ENCODE data around the gene ABCB8.

Gene ABCB8

DNA sequence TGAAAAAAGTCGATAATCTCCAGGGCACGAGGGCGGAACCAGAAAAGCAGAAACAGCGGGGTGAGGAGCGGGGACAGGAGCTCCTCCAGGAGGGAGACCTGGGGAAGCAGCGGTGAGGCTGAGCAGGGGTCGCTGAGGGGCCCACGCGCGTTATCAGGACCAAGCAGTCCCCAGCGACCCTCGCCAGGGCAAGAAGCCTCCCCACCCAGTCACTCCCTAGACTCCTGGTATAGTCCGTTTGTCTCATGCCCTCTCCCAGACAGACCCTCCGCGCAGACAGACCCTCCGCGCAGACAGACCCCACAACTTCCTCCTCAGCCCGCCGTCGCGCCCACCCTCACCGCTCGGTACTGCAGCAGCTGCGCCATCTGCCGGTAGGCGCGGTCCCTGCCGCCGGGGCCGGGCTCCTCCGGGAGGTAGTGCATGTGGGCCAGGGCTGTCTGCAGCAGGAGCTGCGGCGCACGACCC, 10.3 kb upstream of the ABCB8 start:
- H3K4me3 ChIP-seq (ENCODE audit: low read depth, low read length): peak overlapping the region; percentile 47
- DNase-seq (ENCODE audit: low read depth): no peak
- TF ChIP-seq, protein P1, sequence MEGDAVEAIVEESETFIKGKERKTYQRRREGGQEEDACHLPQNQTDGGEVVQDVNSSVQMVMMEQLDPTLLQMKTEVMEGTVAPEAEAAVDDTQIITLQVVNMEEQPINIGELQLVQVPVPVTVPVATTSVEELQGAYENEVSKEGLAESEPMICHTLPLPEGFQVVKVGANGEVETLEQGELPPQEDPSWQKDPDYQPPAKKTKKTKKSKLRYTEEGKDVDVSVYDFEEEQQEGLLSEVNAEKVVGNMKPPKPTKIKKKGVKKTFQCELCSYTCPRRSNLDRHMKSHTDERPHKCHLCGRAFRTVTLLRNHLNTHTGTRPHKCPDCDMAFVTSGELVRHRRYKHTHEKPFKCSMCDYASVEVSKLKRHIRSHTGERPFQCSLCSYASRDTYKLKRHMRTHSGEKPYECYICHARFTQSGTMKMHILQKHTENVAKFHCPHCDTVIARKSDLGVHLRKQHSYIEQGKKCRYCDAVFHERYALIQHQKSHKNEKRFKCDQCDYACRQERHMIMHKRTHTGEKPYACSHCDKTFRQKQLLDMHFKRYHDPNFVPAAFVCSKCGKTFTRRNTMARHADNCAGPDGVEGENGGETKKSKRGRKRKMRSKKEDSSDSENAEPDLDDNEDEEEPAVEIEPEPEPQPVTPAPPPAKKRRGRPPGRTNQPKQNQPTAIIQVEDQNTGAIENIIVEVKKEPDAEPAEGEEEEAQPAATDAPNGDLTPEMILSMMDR (IDR thresholded peaks at IDR 0.05; ENCODE audit: control insufficient read depth, extremely low read depth, insufficient read depth): peak; percentile 99

DNA sequence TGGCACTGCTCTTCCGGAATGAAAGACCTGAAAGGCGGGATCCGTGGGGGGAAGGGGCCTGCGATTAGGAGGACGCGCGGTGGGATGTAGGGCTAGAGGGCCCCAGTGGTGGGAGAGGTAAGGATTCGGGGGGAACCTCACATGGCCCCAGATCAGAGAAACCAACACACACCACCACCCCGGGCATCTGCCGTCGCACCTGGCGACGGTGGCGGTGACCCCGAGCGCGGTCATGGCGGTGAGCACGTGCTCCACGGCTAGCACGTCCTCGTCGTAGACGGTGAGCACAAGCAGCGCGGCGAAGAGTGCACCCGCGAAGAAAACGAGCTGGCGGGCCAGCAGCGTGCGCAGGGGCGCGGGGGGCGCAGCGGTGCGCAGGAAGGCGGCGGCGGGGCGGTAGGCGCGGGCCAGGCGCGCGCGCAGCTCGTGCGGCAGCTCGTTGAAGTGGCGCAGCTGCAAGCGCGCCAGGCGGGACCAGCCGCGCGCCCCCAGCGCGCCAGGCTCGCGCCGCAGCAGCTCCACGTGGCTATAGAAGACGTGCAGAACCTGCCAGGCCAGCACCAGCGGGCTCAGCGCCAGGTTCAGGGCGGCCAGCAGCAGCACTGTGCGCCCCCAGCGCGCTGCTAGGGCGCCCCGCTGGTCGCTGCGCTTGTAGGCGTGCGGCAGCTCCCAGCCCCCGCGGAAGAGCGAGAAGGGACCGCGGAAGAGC, 9.7 kb upstream of the ABCB8 start:
- TF ChIP-seq, protein P1 (IDR thresholded peaks at IDR 0.05; ENCODE audit: control insufficient read depth, extremely low read depth, insufficient read depth): no peak
- no peak for DNase-seq (ENCODE audit: low read depth)
- peak overlapping the region; percentile 47 for H3K4me3 ChIP-seq (ENCODE audit: low read depth, low read length)

DNA sequence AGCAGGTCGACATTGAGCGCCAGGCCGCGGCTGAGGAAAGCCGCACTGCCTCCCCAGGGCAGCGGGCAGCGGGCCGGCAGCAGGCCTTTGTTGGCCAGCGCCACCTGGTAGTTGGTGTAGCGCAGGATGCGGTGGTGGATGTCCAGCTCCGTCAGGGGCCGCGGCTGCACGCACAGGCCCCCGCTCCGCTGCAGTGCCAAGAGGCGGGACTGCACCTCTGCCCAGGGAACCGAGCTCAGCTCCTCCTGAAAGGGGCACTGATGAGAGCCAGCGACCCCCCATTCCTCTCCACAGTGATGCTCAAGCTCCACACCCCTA, 9.2 kb upstream of the ABCB8 start:
- TF ChIP-seq, protein P1 (IDR thresholded peaks at IDR 0.05; ENCODE audit: control insufficient read depth, extremely low read depth, insufficient read depth): no peak
- no peak overlapping the region for H3K4me3 ChIP-seq (ENCODE audit: low read depth, low read length)
- no peak for DNase-seq (ENCODE audit: low read depth)

DNA sequence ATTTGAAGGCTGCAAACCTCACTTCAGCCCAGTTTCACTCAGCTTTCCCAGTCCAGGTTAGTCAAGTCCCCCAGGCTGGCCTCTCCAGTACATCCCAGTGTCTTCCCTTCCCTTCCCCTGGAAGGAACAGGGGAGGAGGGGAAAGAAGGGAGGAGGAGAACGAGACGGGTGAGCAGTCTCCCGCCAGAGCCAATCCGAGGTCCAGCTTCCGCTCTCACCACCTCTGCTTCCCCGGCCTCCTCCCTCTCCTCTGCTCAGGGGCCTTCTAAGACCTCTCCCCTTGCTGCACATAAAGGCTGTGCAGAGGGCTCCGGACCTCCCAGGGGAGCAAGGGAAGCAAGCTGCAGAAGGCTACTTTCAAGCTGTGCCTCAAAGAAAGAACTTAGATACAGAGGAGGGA, 8.0 kb upstream of the ABCB8 start:
- no peak for DNase-seq (ENCODE audit: low read depth)
- H3K4me3 ChIP-seq (ENCODE audit: low read depth, low read length): no peak overlapping the region
- TF ChIP-seq, protein P1 (IDR thresholded peaks at IDR 0.05; ENCODE audit: control insufficient read depth, extremely low read depth, insufficient read depth): no peak

DNA sequence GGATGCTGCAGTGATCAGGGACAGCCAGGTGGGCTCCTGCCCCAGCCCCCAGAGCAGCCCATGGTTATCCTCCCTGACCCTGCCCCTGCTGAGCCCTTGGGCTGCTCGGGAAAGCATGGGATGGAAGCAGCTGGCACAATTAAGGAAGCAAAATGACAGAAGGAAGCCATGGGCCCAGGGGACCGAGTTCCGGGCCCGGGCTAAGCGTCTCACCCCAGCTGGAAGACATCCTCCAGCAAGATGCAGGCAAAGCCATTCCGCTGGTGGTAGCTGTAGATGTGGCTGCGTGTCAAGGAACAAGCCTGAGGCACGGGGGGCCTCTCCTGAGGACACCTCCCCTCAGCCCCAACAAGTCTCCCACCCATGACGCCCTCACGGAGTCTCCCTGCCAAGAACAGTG, 5.0 kb upstream of the ABCB8 start:
- no peak overlapping the region for H3K4me3 ChIP-seq (ENCODE audit: low read depth, low read length)
- DNase-seq (ENCODE audit: low read depth): no peak
- TF ChIP-seq, protein P1 (IDR thresholded peaks at IDR 0.05; ENCODE audit: control insufficient read depth, extremely low read depth, insufficient read depth): no peak

DNA sequence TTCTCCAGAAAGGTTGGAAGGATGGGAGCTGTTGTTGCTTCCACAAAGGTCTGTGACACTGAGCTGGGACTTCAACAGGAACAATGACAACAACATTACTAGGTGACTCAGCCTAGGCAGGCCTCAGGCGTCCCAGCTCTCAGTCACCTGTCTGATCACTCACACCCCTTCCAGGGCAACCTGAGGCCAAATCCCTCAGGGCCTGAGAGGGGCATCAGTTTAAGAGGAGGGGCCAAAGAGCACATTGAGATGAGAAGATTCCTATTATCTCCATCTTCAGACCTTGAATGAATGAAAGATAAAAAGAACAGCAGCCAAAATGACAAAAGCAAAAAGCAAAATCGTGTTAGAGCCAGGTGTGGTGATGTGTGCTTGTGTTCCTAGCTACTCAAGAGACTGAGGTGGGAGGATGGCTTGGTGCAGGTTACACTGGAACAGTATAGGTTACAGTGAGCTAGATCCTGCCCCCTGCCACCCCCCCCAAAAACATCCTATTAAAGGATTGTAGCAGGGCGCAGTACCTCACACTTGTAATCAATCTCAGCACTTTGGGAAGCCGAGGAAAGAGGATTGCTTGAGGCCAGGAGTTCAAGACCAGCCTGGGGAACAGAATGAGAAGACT, 3.7 kb upstream of the ABCB8 start, which contains the start of gene ATG9B:
Gene ATG9B, minus strand, starts transcription at position 60 of the 622 bp plus-strand sequence. CDS start 71 bp downstream, outside the sequence.
- no peak for DNase-seq (ENCODE audit: low read depth)
- TF ChIP-seq, protein P1 (IDR thresholded peaks at IDR 0.05; ENCODE audit: control insufficient read depth, extremely low read depth, insufficient read depth): no peak
- H3K4me3 ChIP-seq (ENCODE audit: low read depth, low read length): no peak within 1 kb of the TSS
